HL-60 (cell line): Measurements from ENCODE around the gene XAGE3.
"Not testable (repeated sequence)": the region's sequence is repeated elsewhere in the genome, so short reads cannot be mapped to it uniquely, and the experiment has no call there.

Experiments
- DNase-seq, 2 experiments: peaks; one replicate each; pipeline ENCODE4 v3.0.0-alpha.2; 2010 to 2020; ENCODE audit warnings: low read depth in 1 of 2, low spot score in 1 of 2
- H3K27ac ChIP-seq: fragments of 250-450 bp; sonication (Bioruptor Pico); replicated peaks from 2 replicates; pipeline ENCODE4 v1.5.1; 2020; ENCODE audit warnings: mild to moderate bottlenecking, moderate library complexity
- H3K27me3 ChIP-seq: fragments of 250-450 bp; sonication (Bioruptor Pico); 2 replicates; pipeline ENCODE4 v1.5.1; 2021; ENCODE audit warnings: mild to moderate bottlenecking, moderate library complexity; ENCODE audit not compliant: insufficient read depth, poor library complexity, severe bottlenecking
- H3K4me3 ChIP-seq: replicated peaks from 2 replicates; pipeline ENCODE4 v1.5.1; 2011; ENCODE audit warnings: mild to moderate bottlenecking, control low read depth, low read length; ENCODE audit not compliant: insufficient read depth
- GABPA ChIP-seq: IDR thresholded peaks from 2 replicates; pipeline ENCODE4 v1.6.1; 2012; ENCODE audit warnings: low read depth
- POLR2AphosphoS5 ChIP-seq: IDR thresholded peaks from 2 replicates; pipeline ENCODE4 v1.6.1; 2012; ENCODE audit warnings: low read depth
- SPI1 ChIP-seq: IDR thresholded peaks from 2 replicates; pipeline ENCODE4 v1.6.1; 2012; ENCODE audit warnings: low read depth, mild to moderate bottlenecking, borderline replicate concordance
- TF ChIP-seq, protein P1 (sequence below): IDR thresholded peaks from one replicate; pipeline ENCODE4 v1.5.1; 2011; ENCODE audit warnings: low read length, control low read depth, inconsistent platforms; ENCODE audit not compliant: insufficient read depth
- TF ChIP-seq, protein P2 (sequence below): IDR thresholded peaks from 2 replicates; pipeline ENCODE4 v1.6.1; 2012; ENCODE audit warnings: low read depth; ENCODE audit not compliant: insufficient replicate concordance

XAGE3 gene

DNA sequence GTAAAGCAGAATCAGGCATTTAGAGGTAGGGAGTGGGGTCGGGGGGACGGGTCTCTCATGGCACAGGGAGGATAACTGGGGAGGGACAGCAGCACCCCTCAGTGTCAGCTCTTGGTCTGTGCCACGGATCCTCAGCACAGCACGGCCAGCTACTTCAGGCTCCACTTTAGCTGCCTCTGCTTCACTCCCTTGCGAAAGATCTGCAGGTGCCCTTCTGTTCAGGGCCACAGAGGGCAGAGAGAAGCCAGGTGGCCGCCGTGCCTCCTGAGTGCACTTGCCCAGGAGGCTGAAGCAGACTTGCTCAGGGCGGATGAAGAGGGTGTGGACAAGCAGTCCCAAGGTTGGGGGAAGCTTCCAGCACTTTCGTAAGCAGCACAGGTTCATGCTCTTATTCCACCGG lies 19.6 kb upstream of the XAGE3 start:
- not testable (repeated sequence) for DNase-seq, H3K27ac ChIP-seq

DNA sequence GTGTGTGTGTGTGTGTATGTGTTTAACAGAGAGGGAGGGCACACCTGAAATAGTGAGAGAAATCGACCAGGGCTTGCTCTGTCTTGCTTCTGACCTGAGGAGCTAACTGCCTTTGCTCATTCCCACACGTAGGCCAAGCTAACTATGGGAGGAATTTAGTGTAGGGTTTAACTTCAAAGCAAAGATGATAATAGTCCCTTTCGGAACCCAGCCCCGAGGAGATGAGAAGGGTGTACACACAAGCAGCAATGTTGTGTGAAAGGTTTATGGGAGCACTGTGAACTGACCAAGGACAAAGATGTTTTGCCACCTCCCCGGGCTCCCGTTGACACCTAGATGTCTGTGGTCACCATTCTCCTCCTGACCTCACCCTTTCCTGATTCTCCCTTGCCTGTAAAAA lies 8.5 kb upstream of the XAGE3 start:
- not testable (repeated sequence) for H3K4me3 ChIP-seq, H3K27me3 ChIP-seq, H3K27ac ChIP-seq, DNase-seq

More for the DNA sequence above, 19.6 kb upstream of the XAGE3 start:
- not testable (repeated sequence) for H3K27me3 ChIP-seq, H3K4me3 ChIP-seq

DNA sequence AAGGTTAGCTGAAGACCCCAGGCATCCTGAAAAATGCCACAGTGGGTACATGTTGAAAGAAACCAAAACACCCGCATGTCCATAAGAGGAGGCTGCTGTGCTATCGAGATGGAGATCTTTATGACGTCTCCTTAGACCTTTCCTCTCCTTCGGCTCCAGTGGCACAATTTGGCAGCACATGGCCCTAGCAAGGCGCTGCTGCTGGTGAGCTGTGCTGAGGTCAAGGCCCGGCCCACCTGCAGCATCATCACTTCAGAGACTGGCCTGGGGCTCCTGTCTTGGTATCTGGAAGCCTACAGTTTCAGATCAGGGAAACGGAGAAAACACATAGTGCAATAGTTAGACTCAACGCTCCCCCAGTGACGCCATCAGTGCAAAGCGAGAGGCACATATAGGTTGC lies 7.6 kb upstream of the XAGE3 start:
- not testable (repeated sequence) for H3K27ac ChIP-seq, H3K27me3 ChIP-seq, DNase-seq, H3K4me3 ChIP-seq

DNA sequence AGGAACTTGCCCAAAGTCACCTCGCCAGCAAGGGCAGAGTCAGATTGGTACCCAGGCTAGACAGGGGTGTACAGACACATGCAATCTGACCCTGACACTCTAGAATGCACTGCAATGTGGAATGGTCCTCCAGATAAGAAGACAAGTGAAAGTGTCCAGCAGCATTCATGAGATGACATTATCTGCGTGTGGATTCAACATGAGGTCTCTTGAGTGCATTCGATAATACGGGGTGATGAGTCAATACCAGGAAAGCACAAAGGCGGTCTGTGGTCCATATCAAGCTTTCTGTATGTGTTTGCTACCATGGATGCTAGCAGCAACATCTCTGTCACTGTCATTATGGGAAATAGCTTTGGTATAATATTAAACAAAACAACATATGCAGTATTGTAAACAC lies 6.8 kb upstream of the XAGE3 start:
- Histone ChIP-seq H3K4me3 (no peak overlapping the region), H3K27me3 (no peaks in the 10 kb centered on the region), H3K27ac (no peak overlapping the region)
- no peak for DNase-seq
- TF ChIP-seq, protein P1, sequence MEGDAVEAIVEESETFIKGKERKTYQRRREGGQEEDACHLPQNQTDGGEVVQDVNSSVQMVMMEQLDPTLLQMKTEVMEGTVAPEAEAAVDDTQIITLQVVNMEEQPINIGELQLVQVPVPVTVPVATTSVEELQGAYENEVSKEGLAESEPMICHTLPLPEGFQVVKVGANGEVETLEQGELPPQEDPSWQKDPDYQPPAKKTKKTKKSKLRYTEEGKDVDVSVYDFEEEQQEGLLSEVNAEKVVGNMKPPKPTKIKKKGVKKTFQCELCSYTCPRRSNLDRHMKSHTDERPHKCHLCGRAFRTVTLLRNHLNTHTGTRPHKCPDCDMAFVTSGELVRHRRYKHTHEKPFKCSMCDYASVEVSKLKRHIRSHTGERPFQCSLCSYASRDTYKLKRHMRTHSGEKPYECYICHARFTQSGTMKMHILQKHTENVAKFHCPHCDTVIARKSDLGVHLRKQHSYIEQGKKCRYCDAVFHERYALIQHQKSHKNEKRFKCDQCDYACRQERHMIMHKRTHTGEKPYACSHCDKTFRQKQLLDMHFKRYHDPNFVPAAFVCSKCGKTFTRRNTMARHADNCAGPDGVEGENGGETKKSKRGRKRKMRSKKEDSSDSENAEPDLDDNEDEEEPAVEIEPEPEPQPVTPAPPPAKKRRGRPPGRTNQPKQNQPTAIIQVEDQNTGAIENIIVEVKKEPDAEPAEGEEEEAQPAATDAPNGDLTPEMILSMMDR = no peak
- TF ChIP-seq GABPA = no peak
- TF ChIP-seq SPI1 = no peak
- TF ChIP-seq, protein P2, sequence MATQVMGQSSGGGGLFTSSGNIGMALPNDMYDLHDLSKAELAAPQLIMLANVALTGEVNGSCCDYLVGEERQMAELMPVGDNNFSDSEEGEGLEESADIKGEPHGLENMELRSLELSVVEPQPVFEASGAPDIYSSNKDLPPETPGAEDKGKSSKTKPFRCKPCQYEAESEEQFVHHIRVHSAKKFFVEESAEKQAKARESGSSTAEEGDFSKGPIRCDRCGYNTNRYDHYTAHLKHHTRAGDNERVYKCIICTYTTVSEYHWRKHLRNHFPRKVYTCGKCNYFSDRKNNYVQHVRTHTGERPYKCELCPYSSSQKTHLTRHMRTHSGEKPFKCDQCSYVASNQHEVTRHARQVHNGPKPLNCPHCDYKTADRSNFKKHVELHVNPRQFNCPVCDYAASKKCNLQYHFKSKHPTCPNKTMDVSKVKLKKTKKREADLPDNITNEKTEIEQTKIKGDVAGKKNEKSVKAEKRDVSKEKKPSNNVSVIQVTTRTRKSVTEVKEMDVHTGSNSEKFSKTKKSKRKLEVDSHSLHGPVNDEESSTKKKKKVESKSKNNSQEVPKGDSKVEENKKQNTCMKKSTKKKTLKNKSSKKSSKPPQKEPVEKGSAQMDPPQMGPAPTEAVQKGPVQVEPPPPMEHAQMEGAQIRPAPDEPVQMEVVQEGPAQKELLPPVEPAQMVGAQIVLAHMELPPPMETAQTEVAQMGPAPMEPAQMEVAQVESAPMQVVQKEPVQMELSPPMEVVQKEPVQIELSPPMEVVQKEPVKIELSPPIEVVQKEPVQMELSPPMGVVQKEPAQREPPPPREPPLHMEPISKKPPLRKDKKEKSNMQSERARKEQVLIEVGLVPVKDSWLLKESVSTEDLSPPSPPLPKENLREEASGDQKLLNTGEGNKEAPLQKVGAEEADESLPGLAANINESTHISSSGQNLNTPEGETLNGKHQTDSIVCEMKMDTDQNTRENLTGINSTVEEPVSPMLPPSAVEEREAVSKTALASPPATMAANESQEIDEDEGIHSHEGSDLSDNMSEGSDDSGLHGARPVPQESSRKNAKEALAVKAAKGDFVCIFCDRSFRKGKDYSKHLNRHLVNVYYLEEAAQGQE = no peak
- no peak for TF ChIP-seq POLR2AphosphoS5

DNA sequence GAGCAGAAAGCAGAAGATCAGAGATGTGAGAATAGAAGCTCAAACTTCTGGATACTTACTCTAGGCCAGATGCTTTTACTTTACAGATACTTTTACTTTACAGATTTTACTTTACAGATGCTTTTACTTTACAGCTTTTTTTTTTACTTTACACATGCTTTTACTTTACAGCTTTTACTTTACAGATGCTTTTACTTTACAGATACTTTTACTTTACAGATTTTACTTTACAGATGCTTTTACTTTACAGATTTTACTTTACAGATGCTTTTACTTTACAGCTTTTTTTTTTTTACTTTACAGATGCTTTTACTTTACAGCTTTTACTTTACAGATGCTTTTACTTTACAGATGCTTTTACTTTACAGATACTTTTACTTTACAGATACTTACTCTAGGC lies 5.9 kb upstream of the XAGE3 start:
- H3K27me3 ChIP-seq, H3K27ac ChIP-seq, DNase-seq, H3K4me3 ChIP-seq: not testable (repeated sequence)

DNA sequence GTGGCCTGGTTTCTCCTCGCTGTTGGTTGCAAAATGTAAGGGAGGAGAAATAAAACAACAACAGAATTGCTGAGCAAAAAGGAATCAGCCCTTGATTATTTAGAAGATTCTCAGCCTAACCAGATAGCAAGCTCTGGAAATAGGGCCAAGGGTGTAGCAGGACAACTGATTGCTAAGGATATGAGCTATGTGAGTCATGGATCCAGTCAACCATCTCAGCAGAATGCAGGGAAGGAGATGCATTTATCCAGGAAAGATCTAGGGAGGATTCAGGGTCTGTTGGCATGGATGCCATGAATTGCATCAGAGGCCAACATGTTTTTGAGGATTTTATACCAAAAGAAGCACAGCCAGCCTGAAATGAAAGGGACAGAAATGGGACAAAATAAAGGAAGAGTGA lies 2.2 kb upstream of the XAGE3 start:
- Histone ChIP-seq H3K27me3 (no peaks in the 10 kb centered on the region), H3K4me3 (no peak overlapping the region), H3K27ac (no peak overlapping the region)
- no peak for TF ChIP-seq GABPA
- TF ChIP-seq POLR2AphosphoS5 = no peak
- TF ChIP-seq, protein P2 = no peak
- no peak for TF ChIP-seq SPI1
- TF ChIP-seq, protein P1 = no peak
- no peak for DNase-seq
